Measurements from ENCODE around the gene RBM47. TPM values are rescaled to one million over a fixed set of nuclear protein-coding genes. Genes with fewer than 3 reads are reported as not detected.
A peak's percentile ranks its signal among the peaks of the same experiment; 100 is the strongest.
"Not testable (repeated sequence)": the region's sequence is repeated elsewhere in the genome, so short reads cannot be mapped to it uniquely, and the experiment has no call there.

Gene RBM47
- polyA plus RNA-seq, 1 donor from 2014 or later: 20.9 TPM

DNA sequence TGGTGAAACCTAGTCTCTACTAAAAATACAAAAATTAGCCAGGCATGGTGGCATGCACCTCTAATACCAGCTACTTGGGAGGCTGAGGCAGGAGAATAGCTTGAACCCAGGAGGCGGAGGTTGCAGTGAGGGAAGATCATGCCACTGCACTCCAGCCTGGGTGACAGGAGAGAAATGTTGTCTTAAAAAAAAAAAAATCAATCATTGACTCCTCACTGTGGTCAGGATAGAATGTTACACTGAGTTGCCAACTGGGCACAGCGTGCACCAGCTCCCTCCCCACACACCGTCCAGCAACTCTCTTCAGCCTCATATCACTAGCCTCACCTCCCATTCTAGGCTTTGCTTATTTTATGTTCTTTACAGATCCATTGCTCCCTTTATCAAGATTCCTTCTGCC is 215.0 kb downstream of the RBM47 start:
- Mint-ChIP-seq H3K4me3 (no peak overlapping the region), H3K36me3 (no peaks in the 10 kb centered on the region), H3K9me3 (peaks cover 3 to 6% (median 4%) of the 10 kb centered on the region in 3 donors), H3K27me3 (no peaks in the 10 kb centered on the region), H3K4me1 (no peaks in the 10 kb centered on the region), H3K27ac (no peak overlapping the region)

DNA sequence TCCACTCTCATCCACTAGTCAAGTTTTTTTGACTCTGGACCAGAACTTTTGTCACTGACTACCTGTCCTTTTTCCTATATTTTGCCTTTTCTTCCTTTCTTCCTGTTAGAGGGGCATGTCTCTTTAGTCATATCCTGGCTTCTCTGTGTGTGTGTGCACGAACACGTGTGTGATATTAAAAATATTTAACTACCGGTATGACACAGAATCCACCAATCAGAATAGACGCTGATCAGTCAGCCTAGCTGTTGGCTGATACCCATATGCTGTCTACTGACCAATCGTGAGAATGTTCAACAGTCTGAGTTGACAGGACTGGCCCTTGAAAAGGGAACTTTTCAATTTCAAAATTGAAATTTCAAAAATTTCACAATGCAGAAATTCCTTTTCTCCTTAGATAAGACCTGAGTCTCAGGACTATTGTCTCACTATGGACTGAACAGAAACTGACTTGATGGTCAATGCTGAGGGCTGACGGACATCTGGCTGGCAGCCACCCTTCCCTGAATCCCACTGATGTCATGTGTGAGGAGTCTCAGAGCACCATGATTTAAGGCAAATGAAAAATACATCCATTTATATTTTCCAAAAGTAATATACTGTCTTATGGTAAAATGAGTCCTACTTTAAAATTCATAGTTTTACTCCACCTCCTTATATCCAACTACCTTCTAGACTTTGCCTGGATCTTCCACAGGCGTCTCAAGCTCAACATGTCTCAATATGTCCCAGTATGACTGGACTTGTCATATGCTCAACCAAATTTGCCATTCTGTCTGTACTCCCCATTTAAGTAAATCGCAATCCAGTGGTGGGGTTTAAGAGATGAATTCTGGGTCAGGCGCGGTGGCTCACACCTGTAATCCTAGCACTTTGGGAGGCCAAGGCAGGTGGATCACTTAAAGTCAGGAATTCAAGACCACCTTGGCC is 216.5 kb downstream of the RBM47 start:
- H3K4me3 Mint-ChIP-seq: no peak overlapping the region
- H3K9me3 Mint-ChIP-seq: peaks cover 0 to 1% (median 0%) of the 10 kb centered on the region in 3 donors
- no peaks in the 10 kb centered on the region for H3K4me1 Mint-ChIP-seq
- H3K27ac Mint-ChIP-seq: no peak overlapping the region
- no peaks in the 10 kb centered on the region for H3K27me3 Mint-ChIP-seq
- no peaks in the 10 kb centered on the region for H3K36me3 Mint-ChIP-seq

DNA sequence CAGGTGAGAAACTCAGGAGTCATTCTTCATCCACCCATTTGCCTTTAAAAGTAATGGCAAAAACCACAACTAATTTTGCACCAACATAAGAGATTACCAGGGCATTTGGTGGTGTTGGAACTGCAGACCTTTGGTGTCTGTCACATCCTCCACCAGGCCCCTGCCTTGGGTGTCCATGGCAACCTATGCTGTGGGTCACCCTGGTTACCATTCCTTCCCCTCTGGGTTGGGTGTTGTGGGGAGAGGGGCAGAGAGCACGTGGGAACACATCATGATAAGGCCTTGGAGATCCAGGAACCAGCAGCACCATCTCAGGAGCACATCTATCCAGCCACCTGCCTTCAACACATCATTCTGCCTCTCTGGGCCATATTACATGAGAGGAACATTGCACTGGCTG is 217.3 kb downstream of the RBM47 start:
- H3K9me3 Mint-ChIP-seq: peaks cover 0 to 5% (median 5%) of the 10 kb centered on the region in 3 donors
- no peaks in the 10 kb centered on the region for H3K4me1 Mint-ChIP-seq
- no peaks in the 10 kb centered on the region for H3K27me3 Mint-ChIP-seq
- H3K36me3 Mint-ChIP-seq: no peaks in the 10 kb centered on the region
- no peak overlapping the region for H3K4me3 Mint-ChIP-seq
- H3K27ac Mint-ChIP-seq: no peak overlapping the region

DNA sequence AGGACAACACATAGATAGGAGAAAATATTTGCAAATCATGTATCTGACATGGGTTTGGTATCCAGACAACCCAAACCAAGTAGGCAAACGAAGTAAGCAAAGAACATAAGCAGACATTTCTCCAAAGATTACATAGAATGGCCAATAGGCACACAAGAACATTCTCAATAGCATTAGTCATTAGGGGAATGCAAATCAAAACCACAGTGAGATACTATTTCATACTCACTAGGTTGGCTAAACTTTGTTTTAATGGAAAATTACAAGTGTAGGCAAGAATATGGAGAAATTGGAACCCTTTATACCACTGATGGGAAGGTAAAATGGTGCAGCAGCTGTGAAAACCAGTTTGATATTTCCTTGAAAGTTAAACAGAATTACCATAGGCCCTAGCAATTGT is 219.8 kb downstream of the RBM47 start:
- Mint-ChIP-seq H3K9me3 (peaks cover 0 to 9% (median 9%) of the 10 kb centered on the region in 3 donors), H3K4me1 (no peaks in the 10 kb centered on the region), H3K27me3 (no peaks in the 10 kb centered on the region), H3K36me3 (peaks cover 2% of the 10 kb centered on the region), H3K27ac (no peak overlapping the region), H3K4me3 (no peak overlapping the region)

DNA sequence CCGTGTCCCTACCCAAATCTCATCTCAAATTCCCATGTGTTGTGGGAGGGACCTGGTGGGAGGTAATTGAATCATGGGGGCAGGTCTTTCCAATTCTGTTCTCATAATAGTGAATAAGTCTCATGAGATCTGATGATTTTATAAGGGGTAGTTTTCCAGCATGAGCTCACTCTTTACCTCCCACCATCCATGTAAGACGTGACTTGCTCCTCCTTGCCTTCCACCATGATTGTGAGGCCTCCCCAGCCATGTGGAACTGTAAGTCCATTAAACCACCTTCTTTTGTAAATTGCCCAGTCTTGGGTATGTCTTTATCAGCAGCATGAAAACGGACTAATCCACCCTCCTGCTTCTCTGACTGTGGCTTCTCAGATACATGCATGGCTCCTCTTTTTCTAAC is 222.2 kb downstream of the RBM47 start:
- not testable (repeated sequence) for H3K27ac Mint-ChIP-seq, H3K9me3 Mint-ChIP-seq, H3K27me3 Mint-ChIP-seq, H3K4me1 Mint-ChIP-seq, H3K36me3 Mint-ChIP-seq, H3K4me3 Mint-ChIP-seq

DNA sequence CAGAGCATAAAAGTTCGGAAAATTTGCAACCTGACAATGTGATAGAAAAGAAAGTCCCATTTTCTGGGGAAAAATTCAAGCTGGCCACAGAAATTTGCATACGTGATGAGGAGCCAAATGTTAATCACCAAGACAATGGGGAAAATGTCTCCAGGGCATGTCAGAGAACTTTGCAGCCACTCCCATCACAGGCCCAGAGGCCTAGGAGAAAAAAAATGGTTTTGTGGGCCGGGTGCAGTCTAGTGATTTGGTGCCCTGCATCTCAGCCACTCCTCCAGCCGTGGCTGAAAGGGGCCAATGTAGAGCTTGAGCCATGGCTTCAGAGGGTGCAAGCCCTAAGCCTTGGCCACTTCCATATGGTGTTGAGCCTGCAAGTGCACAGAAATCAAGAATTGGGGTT is 223.3 kb downstream of the RBM47 start:
- Mint-ChIP-seq H3K36me3 (peaks cover 2% of the 10 kb centered on the region), H3K27ac (no peak overlapping the region), H3K4me1 (no peaks in the 10 kb centered on the region), H3K9me3 (peaks cover 0 to 9% (median 9%) of the 10 kb centered on the region in 3 donors), H3K27me3 (no peaks in the 10 kb centered on the region), H3K4me3 (no peak overlapping the region)

DNA sequence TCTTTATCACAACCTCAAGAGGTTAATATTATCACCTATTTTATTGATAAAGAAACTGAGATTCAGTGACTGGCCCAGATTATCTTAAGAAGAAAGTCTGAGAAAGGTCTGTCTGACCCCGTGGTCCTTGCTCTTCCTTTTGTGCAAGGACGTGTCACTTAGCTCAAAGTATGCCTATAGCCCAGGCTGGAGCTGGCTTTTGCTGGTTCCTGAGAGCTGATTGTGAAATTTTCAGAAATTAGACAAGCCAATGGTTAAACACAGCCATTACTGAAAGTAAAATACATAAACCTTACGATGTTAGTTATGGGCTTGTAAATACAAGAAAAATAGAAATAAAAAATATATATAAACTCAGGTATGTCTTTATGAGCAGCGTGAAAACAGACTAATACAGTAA is 224.5 kb downstream of the RBM47 start:
- H3K4me3 Mint-ChIP-seq: no peak overlapping the region
- no peak overlapping the region for H3K27ac Mint-ChIP-seq
- peaks cover 2% of the 10 kb centered on the region for H3K36me3 Mint-ChIP-seq
- no peaks in the 10 kb centered on the region for H3K4me1 Mint-ChIP-seq
- H3K27me3 Mint-ChIP-seq: no peaks in the 10 kb centered on the region
- peaks cover 0 to 9% (median 9%) of the 10 kb centered on the region in 3 donors for H3K9me3 Mint-ChIP-seq

DNA sequence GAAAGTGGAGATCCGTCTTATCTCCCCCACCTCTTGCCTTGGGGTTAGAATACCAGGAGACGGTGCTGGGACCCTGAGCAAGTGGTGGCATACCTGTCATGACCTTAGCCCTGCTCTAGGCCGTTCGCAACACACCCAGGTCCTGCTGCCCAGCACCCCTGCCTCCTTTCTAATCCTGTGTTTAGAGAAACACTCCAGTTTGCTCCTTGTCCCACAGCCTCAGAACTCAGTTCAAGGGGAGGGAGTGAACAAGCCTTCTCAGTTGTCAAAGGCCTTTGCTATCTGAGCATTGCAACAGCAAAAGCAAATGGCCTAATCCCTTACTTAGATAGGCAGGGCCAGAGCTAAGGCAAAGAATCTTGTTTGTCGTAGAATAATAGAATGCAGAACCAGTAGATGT is 226.6 kb downstream of the RBM47 start:
- Mint-ChIP-seq H3K36me3 (peaks cover 2% of the 10 kb centered on the region), H3K4me3 (no peak overlapping the region), H3K9me3 (peaks cover 0 to 9% (median 9%) of the 10 kb centered on the region in 3 donors), H3K27ac (no peak overlapping the region), H3K27me3 (no peaks in the 10 kb centered on the region), H3K4me1 (no peaks in the 10 kb centered on the region)

DNA sequence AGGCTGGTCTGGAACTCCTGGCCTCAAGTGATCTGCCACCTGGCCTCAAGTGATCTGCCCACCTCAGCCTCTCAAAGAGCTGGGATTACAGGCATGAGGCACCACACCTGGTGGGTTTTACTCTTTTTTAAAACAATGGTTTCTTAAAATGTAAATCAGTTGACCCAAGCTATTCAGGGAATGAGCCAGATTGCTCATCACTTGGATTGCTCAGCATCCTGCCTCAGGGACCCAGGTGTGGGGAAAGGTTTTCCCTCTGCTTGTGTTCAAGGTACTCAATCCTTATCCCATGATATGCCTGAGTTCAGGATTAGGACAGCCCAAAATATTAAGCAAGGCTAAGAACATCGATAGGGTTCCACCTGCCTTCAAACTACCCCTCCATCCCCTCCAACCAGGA is 227.1 kb downstream of the RBM47 start:
- Mint-ChIP-seq H3K9me3 (peaks cover 0 to 6% (median 6%) of the 10 kb centered on the region in 3 donors), H3K4me3 (no peak overlapping the region), H3K4me1 (no peaks in the 10 kb centered on the region), H3K27ac (no peak overlapping the region), H3K27me3 (no peaks in the 10 kb centered on the region), H3K36me3 (peaks cover 2% of the 10 kb centered on the region)

DNA sequence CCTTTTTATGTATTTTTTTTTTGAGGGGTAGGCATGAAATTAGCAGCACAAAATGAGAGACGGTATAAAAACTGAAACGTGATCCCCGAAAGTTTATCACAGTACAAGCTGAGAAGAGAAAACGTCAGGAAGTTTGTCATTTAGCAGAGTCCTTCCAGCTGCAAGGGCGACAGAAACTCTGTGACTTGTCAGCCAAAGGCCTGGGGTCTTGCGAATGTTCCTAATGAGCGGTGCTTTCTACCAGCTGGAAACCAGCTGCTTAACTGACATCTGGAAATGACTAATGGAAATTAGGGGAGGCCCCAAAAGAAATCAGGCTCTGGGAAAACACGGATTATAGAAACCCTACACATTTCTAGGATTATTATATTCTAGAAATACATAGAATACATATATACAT is 228.0 kb downstream of the RBM47 start:
- peaks cover 2% of the 10 kb centered on the region for H3K36me3 Mint-ChIP-seq
- H3K4me1 Mint-ChIP-seq: no peaks in the 10 kb centered on the region
- H3K4me3 Mint-ChIP-seq: no peak overlapping the region
- H3K9me3 Mint-ChIP-seq: peaks cover 0 to 2% (median 0%) of the 10 kb centered on the region in 3 donors
- H3K27me3 Mint-ChIP-seq: no peaks in the 10 kb centered on the region
- no peak overlapping the region for H3K27ac Mint-ChIP-seq

DNA sequence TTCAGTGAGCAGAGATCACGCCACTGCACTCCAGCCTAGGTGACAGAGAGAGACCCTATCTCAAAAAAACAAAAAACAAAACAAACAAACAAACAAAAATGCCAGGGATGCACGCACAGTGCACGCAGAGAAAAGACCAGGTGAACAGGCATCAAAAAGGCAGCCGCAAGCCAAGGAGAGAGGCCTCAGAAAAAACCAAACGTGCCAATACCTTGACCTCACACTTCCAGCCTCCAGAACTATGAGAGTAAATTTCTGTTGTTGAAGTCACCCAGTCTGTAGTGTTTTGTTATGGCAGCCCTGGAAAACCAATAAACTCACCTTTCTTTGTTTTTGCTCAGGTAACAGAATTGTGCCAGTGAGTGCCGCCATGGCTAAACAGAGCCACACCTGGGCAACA is 228.6 kb downstream of the RBM47 start:
- Mint-ChIP-seq H3K9me3 (peaks cover 0 to 2% (median 0%) of the 10 kb centered on the region in 3 donors), H3K4me3 (no peak overlapping the region), H3K4me1 (no peaks in the 10 kb centered on the region), H3K27ac (no peak overlapping the region), H3K36me3 (peaks cover 2% of the 10 kb centered on the region), H3K27me3 (no peaks in the 10 kb centered on the region)

DNA sequence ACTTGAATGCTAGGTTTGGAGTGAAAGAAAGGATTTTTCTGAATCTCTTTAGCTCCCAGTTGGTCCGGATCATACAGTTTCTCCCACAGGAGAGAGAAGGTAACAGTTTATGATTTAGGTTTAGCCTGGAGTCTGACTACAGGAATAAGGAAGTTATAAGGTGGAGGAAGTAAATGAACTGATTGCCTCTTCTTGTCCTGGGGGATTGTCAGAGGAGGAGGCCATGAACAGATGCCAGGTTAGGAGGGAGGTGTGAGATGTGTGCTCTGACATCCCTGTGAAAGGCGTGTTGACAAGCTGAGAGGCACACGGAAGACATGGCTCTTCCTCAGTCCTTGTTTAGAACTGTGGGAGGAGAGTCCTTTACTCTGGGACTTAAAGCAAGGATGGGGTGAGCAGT is 230.1 kb downstream of the RBM47 start:
- no peak overlapping the region for H3K4me3 Mint-ChIP-seq
- H3K4me1 Mint-ChIP-seq: peaks cover 0 to 3% (median 0%) of the 10 kb centered on the region in 3 donors
- no peaks in the 10 kb centered on the region for H3K9me3 Mint-ChIP-seq
- no peak overlapping the region for H3K27ac Mint-ChIP-seq
- H3K36me3 Mint-ChIP-seq: no peaks in the 10 kb centered on the region
- H3K27me3 Mint-ChIP-seq: peaks cover 2% of the 10 kb centered on the region

DNA sequence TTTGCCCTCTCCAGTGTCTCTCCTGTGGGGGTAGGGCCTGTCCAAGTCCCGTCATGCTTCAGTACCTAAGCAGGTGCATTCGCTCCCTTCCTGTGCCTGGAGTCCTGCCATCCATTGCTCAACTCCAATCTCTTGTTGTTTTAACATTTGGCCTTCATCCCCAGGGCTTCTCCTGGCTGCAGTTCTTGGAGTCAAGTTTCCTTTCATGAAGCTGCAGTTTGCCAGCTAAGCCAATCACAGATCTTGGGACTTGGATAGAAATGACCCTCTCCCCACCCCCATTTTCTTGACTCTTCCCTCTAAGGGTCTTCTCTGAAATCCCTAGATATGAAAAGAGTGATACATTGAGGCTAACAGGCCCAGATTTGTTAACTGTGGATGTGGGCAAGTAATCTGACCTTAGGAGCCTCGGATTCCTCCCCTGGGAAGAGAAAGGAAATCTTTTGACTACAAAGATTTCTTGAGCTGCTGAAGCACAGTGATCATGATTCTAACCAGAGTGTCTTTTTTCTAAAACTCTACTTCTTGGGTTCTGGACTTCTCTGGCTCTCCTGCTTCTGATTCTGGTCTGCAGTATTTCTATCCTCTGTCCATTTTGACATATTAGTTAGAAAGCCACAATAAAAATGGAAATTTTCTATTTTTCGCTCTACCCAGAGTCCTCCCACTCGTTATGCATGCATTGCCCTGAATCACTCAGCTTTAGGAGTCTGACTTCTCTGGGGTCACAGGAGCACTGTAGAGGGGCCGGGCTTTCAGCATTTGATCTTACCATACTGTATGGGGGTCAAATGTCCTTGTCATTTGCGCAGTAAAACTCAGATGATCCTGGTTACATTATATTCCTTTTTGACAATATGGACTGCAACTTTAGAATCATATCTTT is 233.5 kb downstream of the RBM47 start:
- no peaks in the 10 kb centered on the region for H3K9me3 Mint-ChIP-seq
- peaks cover 0 to 4% (median 1%) of the 10 kb centered on the region in 3 donors for H3K4me1 Mint-ChIP-seq
- no peak overlapping the region for H3K27ac Mint-ChIP-seq
- no peaks in the 10 kb centered on the region for H3K36me3 Mint-ChIP-seq
- H3K27me3 Mint-ChIP-seq: peaks cover 4% of the 10 kb centered on the region
- H3K4me3 Mint-ChIP-seq: no peak overlapping the region

DNA sequence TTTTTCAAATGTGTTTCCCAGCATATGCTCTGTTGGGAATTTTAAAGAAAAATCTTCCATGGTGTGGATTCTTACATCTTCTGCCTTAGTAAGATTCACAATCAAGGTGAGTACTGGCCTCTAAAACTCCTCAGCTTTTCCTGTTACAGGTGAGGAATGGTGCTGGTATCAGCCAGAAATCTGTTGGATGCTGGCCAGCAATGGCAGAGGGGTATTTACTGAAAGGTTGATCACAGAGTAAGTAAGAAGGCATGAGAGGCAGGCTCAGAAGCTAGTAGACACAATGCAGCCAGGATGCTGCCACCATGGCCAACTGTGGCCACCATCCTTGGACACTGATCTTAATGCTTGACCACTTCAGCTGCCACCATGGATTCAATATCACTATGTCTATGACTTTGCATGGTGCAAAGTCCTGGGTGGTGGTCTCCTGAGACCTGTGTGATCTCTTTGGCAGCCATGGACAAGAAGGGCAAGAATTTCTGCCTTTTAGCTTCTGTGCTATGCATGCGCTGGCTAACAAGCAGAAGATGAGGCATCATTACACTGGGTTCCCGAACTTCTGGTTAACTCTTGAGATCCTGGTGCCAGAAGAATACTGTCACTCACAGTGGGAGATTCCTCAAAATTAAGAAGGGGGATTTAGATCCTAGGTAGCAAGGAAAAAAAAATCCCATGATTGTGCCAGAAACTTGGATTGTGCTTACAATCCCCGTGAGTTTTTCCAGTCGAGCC is 234.3 kb downstream of the RBM47 start:
- Mint-ChIP-seq H3K36me3 (no peaks in the 10 kb centered on the region), H3K4me3 (no peak overlapping the region), H3K27ac (peak overlapping the region in 1 of 3 donors; percentile 11), H3K27me3 (peaks cover 4% of the 10 kb centered on the region), H3K9me3 (no peaks in the 10 kb centered on the region), H3K4me1 (peaks cover 0 to 4% (median 1%) of the 10 kb centered on the region in 3 donors)

DNA sequence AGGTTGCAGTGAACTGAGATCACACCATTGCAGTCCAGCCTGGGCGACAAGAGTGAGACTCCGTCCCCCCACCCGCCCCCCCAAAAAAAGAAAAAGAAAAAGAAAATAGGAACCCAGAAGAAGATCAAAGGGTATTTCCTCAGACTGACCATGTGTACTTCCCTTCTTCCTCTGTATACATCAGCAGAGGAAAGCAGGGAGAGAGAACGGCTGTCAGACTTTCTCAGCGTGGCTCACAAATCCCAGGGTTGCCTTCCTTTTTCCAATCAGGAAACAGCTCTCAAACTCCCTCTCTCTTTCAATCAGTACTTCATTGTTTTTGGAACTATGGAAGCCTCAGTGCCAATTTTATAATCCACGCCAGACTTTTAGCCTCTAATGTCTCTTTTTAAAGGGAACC is 235.4 kb downstream of the RBM47 start:
- Mint-ChIP-seq H3K27ac (no peak overlapping the region), H3K4me3 (peak overlapping the region in 1 of 4 donors; percentile 60), H3K9me3 (no peaks in the 10 kb centered on the region), H3K36me3 (no peaks in the 10 kb centered on the region), H3K4me1 (peaks cover 0 to 4% (median 1%) of the 10 kb centered on the region in 3 donors), H3K27me3 (peaks cover 4% of the 10 kb centered on the region)
